HEK293T (cell line): ENCODE results near the gene NPHP1.
"Not testable (repeated sequence)": the region's sequence is repeated elsewhere in the genome, so short reads cannot be mapped to it uniquely, and the experiment has no call there.

Experiments
- CTCF ChIA-PET: fragments of 350-600 bp; formaldehyde crosslinking; extraction: SDS; loops from one replicate; lab custom pipeline; 2021; ENCODE audit warnings: antibody characterized with exemption, inconsistent platforms; lab: Yijun Ruan, JAX
- POLR2A ChIA-PET: fragments of 350-600 bp; formaldehyde crosslinking; extraction: SDS; loops from one replicate; lab custom pipeline; 2020; ENCODE audit warnings: antibody characterized with exemption, inconsistent platforms; lab: Yijun Ruan, JAX
- DNase-seq: peaks from one replicate; pipeline ENCODE4 v3.0.0; 2012; ENCODE audit warnings: mixed read lengths; ENCODE audit errors: extremely low spot score
- ARNT ChIP-seq: fragments of 450-650 bp; IDR thresholded peaks from 2 replicates; pipeline ENCODE4 v1.6.1; 2017; ENCODE audit warnings: mild to moderate bottlenecking
- BHLHE40 ChIP-seq: fragments of 450-650 bp; IDR thresholded peaks from 2 replicates; pipeline ENCODE4 v1.6.1; 2016; ENCODE audit warnings: mild to moderate bottlenecking, moderate library complexity, borderline replicate concordance
- CTBP1 ChIP-seq: fragments of 450-650 bp; IDR thresholded peaks from 2 replicates; pipeline ENCODE4 v1.6.1; 2016; ENCODE audit warnings: borderline replicate concordance
- ELF4 ChIP-seq: fragments of 450-650 bp; IDR thresholded peaks from 2 replicates; pipeline ENCODE4 v1.6.1; 2017; ENCODE audit warnings: antibody characterized with exemption
- FOXA1 ChIP-seq: fragments of 450-650 bp; IDR thresholded peaks from 2 replicates; pipeline ENCODE4 v1.6.1; 2016; ENCODE audit warnings: mild to moderate bottlenecking
- FOXK2 ChIP-seq: fragments of 450-650 bp; IDR thresholded peaks from 2 replicates; pipeline ENCODE4 v1.6.1; 2016; ENCODE audit warnings: mild to moderate bottlenecking
- FOXM1 ChIP-seq: fragments of 450-650 bp; IDR thresholded peaks from 2 replicates; pipeline ENCODE4 v1.6.1; 2017; ENCODE audit warnings: mild to moderate bottlenecking, borderline replicate concordance
- HDGF ChIP-seq: fragments of 450-650 bp; IDR thresholded peaks from 2 replicates; pipeline ENCODE4 v1.6.1; 2017; ENCODE audit warnings: antibody characterized with exemption, borderline replicate concordance
- L3MBTL2 ChIP-seq: fragments of 450-650 bp; conservative IDR thresholded peaks from 2 replicates; pipeline ENCODE4 v1.6.1; 2016; ENCODE audit warnings: mild to moderate bottlenecking
- LEF1 ChIP-seq: fragments of 450-650 bp; IDR thresholded peaks from 2 replicates; pipeline ENCODE4 v1.6.1; 2017; ENCODE audit warnings: mild to moderate bottlenecking, borderline replicate concordance
- NFRKB ChIP-seq: fragments of 450-650 bp; IDR thresholded peaks from 2 replicates; pipeline ENCODE4 v1.6.1; 2016; ENCODE audit warnings: mild to moderate bottlenecking, moderate library complexity
- PKNOX1 ChIP-seq: fragments of 450-650 bp; IDR thresholded peaks from 2 replicates; pipeline ENCODE4 v1.6.1; 2016
- SP1 ChIP-seq: fragments of 450-650 bp; IDR thresholded peaks from 2 replicates; pipeline ENCODE4 v1.6.1; 2017
- SUZ12 ChIP-seq: fragments of 450-650 bp; IDR thresholded peaks from 2 replicates; pipeline ENCODE4 v1.6.1; 2016; ENCODE audit warnings: mild to moderate bottlenecking
- TARDBP ChIP-seq: fragments of 450-650 bp; IDR thresholded peaks from 2 replicates; pipeline ENCODE4 v1.6.1; 2016
- ZNF384 ChIP-seq: fragments of 450-650 bp; IDR thresholded peaks from 2 replicates; pipeline ENCODE4 v1.6.1; 2016

NPHP1 gene

GRCh38 chr2:110099038-110099425, 105.8 kb downstream of the NPHP1 start:
- POLR2A ChIA-PET, result no interaction called here
- CTCF ChIA-PET, result no interaction called here
- DNase-seq, result no peak
- no peak for TF ChIP-seq ELF4
- no peak for TF ChIP-seq BHLHE40
- TF ChIP-seq HDGF, result no peak
- no peak for TF ChIP-seq CTBP1
- no peak for TF ChIP-seq PKNOX1
- TF ChIP-seq SUZ12, result no peak
- no peak for TF ChIP-seq ARNT
- TF ChIP-seq LEF1, result no peak
- no peak for TF ChIP-seq L3MBTL2
- no peak for TF ChIP-seq FOXK2
- no peak for TF ChIP-seq FOXM1
- TF ChIP-seq NFRKB, result no peak

- TF ChIP-seq CTBP1 (no peak), NFRKB (no peak), FOXK2 (no peak), ZNF384 (no peak), L3MBTL2 (no peak), TARDBP (no peak), BHLHE40 (no peak), FOXM1 (no peak), FOXA1 (no peak), LEF1 (no peak), SP1 (no peak), ELF4 (no peak), PKNOX1 (no peak), HDGF (no peak), ARNT (no peak), SUZ12 (no peak)
- CTCF ChIA-PET, result no interaction called here
- no peak for DNase-seq
- POLR2A ChIA-PET, result no interaction called here
Measured at GRCh38 chr2:110097506-110098220, 107.2 kb downstream of the NPHP1 start.

GRCh38 chr2:110095994-110096633, 108.7 kb downstream of the NPHP1 start:
- ChIA-PET POLR2A (no interaction called here), CTCF (no interaction called here)
- no peak for TF ChIP-seq BHLHE40
- TF ChIP-seq PKNOX1, result no peak
- no peak for TF ChIP-seq FOXM1
- no peak for TF ChIP-seq LEF1
- no peak for TF ChIP-seq TARDBP
- TF ChIP-seq ZNF384, result no peak
- no peak for TF ChIP-seq SP1
- no peak for TF ChIP-seq ARNT
- TF ChIP-seq ELF4, result no peak
- no peak for TF ChIP-seq NFRKB
- no peak for TF ChIP-seq HDGF
- no peak for TF ChIP-seq SUZ12
- TF ChIP-seq CTBP1, result no peak
- TF ChIP-seq FOXK2, result no peak
- no peak for TF ChIP-seq FOXA1
- TF ChIP-seq L3MBTL2, result no peak
- DNase-seq, result no peak

- POLR2A ChIA-PET, DNase-seq: not testable (repeated sequence)
- CTCF ChIA-PET, result interaction anchor here (0.7 to 1.0 kb wide), 2 partner anchors 11 to 1545 kb away, joined by 3 read pairs; no protein-coding TSS in a partner anchor
Measured at GRCh38 chr2:110094884-110095534, 109.8 kb downstream of the NPHP1 start.

- POLR2A ChIA-PET, CTCF ChIA-PET, DNase-seq: not testable (repeated sequence)
Measured at GRCh38 chr2:110093924-110094323, 110.9 kb downstream of the NPHP1 start.

- POLR2A ChIA-PET, CTCF ChIA-PET, DNase-seq: not testable (repeated sequence)
Measured at GRCh38 chr2:110090164-110090563, 114.6 kb downstream of the NPHP1 start.

- CTCF ChIA-PET, DNase-seq, POLR2A ChIA-PET: not testable (repeated sequence)
Measured at GRCh38 chr2:110083757-110084156, 121.1 kb downstream of the NPHP1 start.

- DNase-seq, CTCF ChIA-PET, POLR2A ChIA-PET: not testable (repeated sequence)
Measured at GRCh38 chr2:110083162-110083561, 121.7 kb downstream of the NPHP1 start.

GRCh38 chr2:110078104-110078503, 126.7 kb downstream of the NPHP1 start:
- POLR2A ChIA-PET, CTCF ChIA-PET, DNase-seq: not testable (repeated sequence)

- POLR2A ChIA-PET, DNase-seq: not testable (repeated sequence)
Measured at GRCh38 chr2:110075896-110076295, 128.9 kb downstream of the NPHP1 start.

More at GRCh38 chr2:110075896-110076295, 128.9 kb downstream of the NPHP1 start:
- CTCF ChIA-PET, result not testable (repeated sequence)
